Activated naive CD8-positive, alpha-beta T cell treated with anti-CD3 and anti-CD28 coated beads for 36 hours (primary cell): ENCODE measurements around the gene TM4SF1. TPM values are rescaled to one million over a fixed set of nuclear protein-coding genes. Genes with fewer than 3 reads are reported as not detected.

Experiments
- DNase-seq: peaks from one replicate; pipeline ENCODE4 v3.0.0; 2021
- H3K27ac Mint-ChIP-seq: one replicate; pipeline ENCODE4 v1.8.0; 2022; ENCODE audit warnings: mild to moderate bottlenecking, moderate library complexity, mixed read lengths
- H3K27me3 Mint-ChIP-seq: one replicate; pipeline ENCODE4 v1.8.0; 2022; ENCODE audit warnings: mild to moderate bottlenecking, mixed read lengths
- H3K36me3 Mint-ChIP-seq: one replicate; pipeline ENCODE4 v1.8.0; 2021; ENCODE audit warnings: mild to moderate bottlenecking, mixed read lengths
- H3K4me1 Mint-ChIP-seq: one replicate; pipeline ENCODE4 v1.8.0; 2021; ENCODE audit warnings: mixed read lengths
- H3K4me3 Mint-ChIP-seq: one replicate; pipeline ENCODE4 v1.8.0; 2022; ENCODE audit warnings: mild to moderate bottlenecking, moderate library complexity, mixed read lengths
- H3K9me3 Mint-ChIP-seq: one replicate; pipeline ENCODE4 v1.8.0; 2022; ENCODE audit warnings: mixed read lengths
- total RNA-seq, 2 experiments: library from RNA; stranded (reverse); gene quantifications; one replicate each; pipeline ENCODE4 v1.2.3, GENCODE V29; 2021

Gene TM4SF1
- total RNA-seq, 2 experiments from 2014 or later, result not detected

- no peaks in the 10 kb centered on the region for H3K27me3 Mint-ChIP-seq
- H3K27ac Mint-ChIP-seq, result no peak overlapping the region
- H3K4me3 Mint-ChIP-seq, result no peak overlapping the region
- H3K36me3 Mint-ChIP-seq, result no peaks in the 10 kb centered on the region
- no peaks in the 10 kb centered on the region for H3K9me3 Mint-ChIP-seq
- no peak for DNase-seq
- H3K4me1 Mint-ChIP-seq, result no peaks in the 10 kb centered on the region
Observed at GRCh38 chr3:149325581-149325980, 51.9 kb downstream of the TM4SF1 start.

- no peak for DNase-seq
- H3K9me3 Mint-ChIP-seq, result no peaks in the 10 kb centered on the region
- H3K4me1 Mint-ChIP-seq, result no peaks in the 10 kb centered on the region
- no peak overlapping the region for H3K27ac Mint-ChIP-seq
- no peak overlapping the region for H3K4me3 Mint-ChIP-seq
- H3K27me3 Mint-ChIP-seq, result no peaks in the 10 kb centered on the region
- H3K36me3 Mint-ChIP-seq, result no peaks in the 10 kb centered on the region
Observed at GRCh38 chr3:149324332-149324731, 53.1 kb downstream of the TM4SF1 start.

GRCh38 chr3:149321640-149322039 is 55.8 kb downstream of the TM4SF1 start:
- no peak for DNase-seq
- Mint-ChIP-seq H3K9me3 (no peaks in the 10 kb centered on the region), H3K27ac (no peak overlapping the region), H3K36me3 (no peaks in the 10 kb centered on the region), H3K4me3 (no peak overlapping the region), H3K4me1 (no peaks in the 10 kb centered on the region), H3K27me3 (no peaks in the 10 kb centered on the region)

DNA sequence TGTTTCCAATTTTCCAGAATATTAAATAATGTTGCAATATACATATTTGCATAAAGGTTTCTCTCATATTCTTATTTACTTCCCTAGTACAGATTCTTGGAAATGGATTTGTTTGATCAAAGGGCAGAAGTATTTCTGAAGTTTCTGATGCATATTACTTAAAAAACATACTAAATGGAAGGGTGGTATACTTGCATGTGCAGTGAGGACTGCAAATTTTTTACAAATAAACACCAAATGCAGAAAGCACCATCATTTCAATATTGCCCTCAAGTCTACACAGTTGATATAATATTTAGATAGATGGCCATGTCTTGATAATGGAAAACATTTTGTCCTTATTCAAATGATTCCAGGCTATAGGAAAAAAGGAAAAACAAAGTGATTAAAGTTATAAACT is 56.3 kb downstream of the TM4SF1 start:
- no peak overlapping the region for H3K27ac Mint-ChIP-seq
- no peaks in the 10 kb centered on the region for H3K9me3 Mint-ChIP-seq
- no peak overlapping the region for H3K4me3 Mint-ChIP-seq
- no peak for DNase-seq
- H3K27me3 Mint-ChIP-seq, result no peaks in the 10 kb centered on the region
- no peaks in the 10 kb centered on the region for H3K36me3 Mint-ChIP-seq
- no peaks in the 10 kb centered on the region for H3K4me1 Mint-ChIP-seq

- Mint-ChIP-seq H3K4me1 (no peaks in the 10 kb centered on the region), H3K9me3 (no peaks in the 10 kb centered on the region), H3K27me3 (no peaks in the 10 kb centered on the region), H3K27ac (no peak overlapping the region), H3K36me3 (no peaks in the 10 kb centered on the region), H3K4me3 (no peak overlapping the region)
- no peak for DNase-seq
Observed at GRCh38 chr3:149319750-149320149, 57.7 kb downstream of the TM4SF1 start.

Other genes with a start within 250 kb of the TM4SF1 start
- 10 to 100 TPM; 14.0 to 17.5 TPM for gene HPS3, start 248.0 kb downstream of the TM4SF1 start, total RNA-seq
- not detected for gene CP, start 155.8 kb downstream of the TM4SF1 start, total RNA-seq
- gene TM4SF18, start 44.0 kb downstream of the TM4SF1 start, total RNA-seq, result not detected
- not detected for gene TM4SF4, start 97.0 kb upstream of the TM4SF1 start, total RNA-seq